NOMO-1 treated with DMSO at 0.1 percent for 48 hours (cell line): Measurements from ENCODE around the gene MAPKAPK5.
A peak's percentile ranks its signal among the peaks of the same experiment; 100 is the strongest.
"Not testable (repeated sequence)": the region's sequence is repeated elsewhere in the genome, so short reads cannot be mapped to it uniquely, and the experiment has no call there.

ENCODE experiments used
- DNase-seq: peaks from one replicate; lab custom pipeline; 2025; ENCODE audit not compliant: unreplicated experiment; lab: John Stamatoyannopoulos, UW

The MAPKAPK5 gene

GRCh38 chr12:111841750-111842555, at the start of gene MAPKAPK5:
Gene MAPKAPK5 (plus strand): TSS chr12:111842228. CDS start chr12:111842734, 506 bp downstream.
- peak; percentile 78 for DNase-seq

GRCh38 chr12:111792856-111793235, 49.2 kb upstream of the MAPKAPK5 start:
- no peak for DNase-seq

GRCh38 chr12:111798182-111798581, 43.8 kb upstream of the MAPKAPK5 start:
- no peak for DNase-seq

- DNase-seq = no peak
Observed at GRCh38 chr12:111799758-111800157, 42.3 kb upstream of the MAPKAPK5 start.

GRCh38 chr12:111803038-111803626, 38.9 kb upstream of the MAPKAPK5 start:
- DNase-seq = no peak

GRCh38 chr12:111803851-111804250, 38.2 kb upstream of the MAPKAPK5 start:
- DNase-seq = no peak

- DNase-seq = no peak
Observed at GRCh38 chr12:111806304-111806703, 35.7 kb upstream of the MAPKAPK5 start.

- no peak for DNase-seq
Observed at GRCh38 chr12:111807232-111807631, 34.8 kb upstream of the MAPKAPK5 start.

GRCh38 chr12:111812881-111813741, 28.9 kb upstream of the MAPKAPK5 start:
- DNase-seq = peak; percentile 79

GRCh38 chr12:111816065-111816615, 25.9 kb upstream of the MAPKAPK5 start:
- no peak for DNase-seq

GRCh38 chr12:111816898-111817297, 25.1 kb upstream of the MAPKAPK5 start:
- DNase-seq = not testable (repeated sequence)

GRCh38 chr12:111818340-111818739, 23.7 kb upstream of the MAPKAPK5 start:
- no peak for DNase-seq

- DNase-seq = no peak
Observed at GRCh38 chr12:111819191-111820158, 22.6 kb upstream of the MAPKAPK5 start.

GRCh38 chr12:111820828-111821227, 21.2 kb upstream of the MAPKAPK5 start:
- DNase-seq = not testable (repeated sequence)

- no peak for DNase-seq
Observed at GRCh38 chr12:111822886-111823285, 19.1 kb upstream of the MAPKAPK5 start.

GRCh38 chr12:111823891-111824290, 18.1 kb upstream of the MAPKAPK5 start:
- DNase-seq = no peak

- peak; percentile 10 for DNase-seq
Observed at GRCh38 chr12:111824312-111824711, 17.7 kb upstream of the MAPKAPK5 start.

GRCh38 chr12:111825509-111825908, 16.5 kb upstream of the MAPKAPK5 start:
- DNase-seq = no peak

GRCh38 chr12:111826316-111826715, 15.7 kb upstream of the MAPKAPK5 start:
- no peak for DNase-seq

- peak; percentile 13 for DNase-seq
Observed at GRCh38 chr12:111826992-111827391, 15.0 kb upstream of the MAPKAPK5 start.
